ENCODE data around the gene SIAH3. TPM values are rescaled to one million over a fixed set of nuclear protein-coding genes. Genes with fewer than 3 reads are reported as not detected.
"Not testable (repeated sequence)": the region's sequence is repeated elsewhere in the genome, so short reads cannot be mapped to it uniquely, and the experiment has no call there.

Gene SIAH3
- total RNA-seq, 1 donor from 2014 or later = 0.05 TPM

GRCh38 chr13:45768656-45769479 is 82.7 kb downstream of the SIAH3 start:
- ATAC-seq (no peak), DNase-seq (ENCODE audit: missing footprints) (no peak)
- intact Hi-C loops (cut with DNase I) = no loop called here

GRCh38 chr13:45765464-45765863 is 86.1 kb downstream of the SIAH3 start:
- DNase-seq (ENCODE audit: missing footprints) (no peak), ATAC-seq (no peak)
- intact Hi-C loops (cut with DNase I) = no loop called here

- DNase-seq (ENCODE audit: missing footprints) = no peak
- intact Hi-C loops (cut with DNase I) = no loop called here
These were observed 88.1 kb downstream of the SIAH3 start for GRCh38 chr13:45763419-45763818.

GRCh38 chr13:45757589-45757988 is 94.0 kb downstream of the SIAH3 start:
- ATAC-seq; DNase-seq (ENCODE audit: missing footprints); intact Hi-C loops (cut with DNase I): not testable (repeated sequence)

More at GRCh38 chr13:45763419-45763818, 88.1 kb downstream of the SIAH3 start:
- no peak for ATAC-seq

GRCh38 chr13:45756498-45756897 is 95.1 kb downstream of the SIAH3 start:
- DNase-seq (ENCODE audit: missing footprints); ATAC-seq; intact Hi-C loops (cut with DNase I): not testable (repeated sequence)

GRCh38 chr13:45752510-45752909 is 99.0 kb downstream of the SIAH3 start:
- DNase-seq (ENCODE audit: missing footprints) (no peak), ATAC-seq (no peak)
- intact Hi-C loops (cut with DNase I) = no loop called here

- no peak for ATAC-seq
- intact Hi-C loops (cut with DNase I) = no loop called here
- no peak for DNase-seq (ENCODE audit: missing footprints)
These were observed 99.7 kb downstream of the SIAH3 start for GRCh38 chr13:45751885-45752284.

- intact Hi-C loops (cut with DNase I) = no loop called here
- DNase-seq (ENCODE audit: missing footprints) (no peak), ATAC-seq (no peak)
These were observed 101.0 kb downstream of the SIAH3 start for GRCh38 chr13:45750566-45750965.

- ATAC-seq (no peak), DNase-seq (ENCODE audit: missing footprints) (no peak)
- intact Hi-C loops (cut with DNase I) = no loop called here
These were observed 102.4 kb downstream of the SIAH3 start for GRCh38 chr13:45748941-45749759.

GRCh38 chr13:45747071-45747470 is 104.5 kb downstream of the SIAH3 start:
- DNase-seq (ENCODE audit: missing footprints) (no peak), ATAC-seq (no peak)
- intact Hi-C loops (cut with DNase I) = no loop called here

- no peak for DNase-seq (ENCODE audit: missing footprints)
- intact Hi-C loops (cut with DNase I) = no loop called here
- no peak for ATAC-seq
These were observed 106.6 kb downstream of the SIAH3 start for GRCh38 chr13:45744979-45745378.

GRCh38 chr13:45742985-45743384 is 108.6 kb downstream of the SIAH3 start:
- DNase-seq (ENCODE audit: missing footprints) (no peak), ATAC-seq (no peak)
- intact Hi-C loops (cut with DNase I) = no loop called here

- intact Hi-C loops (cut with DNase I) = no loop called here
- DNase-seq (ENCODE audit: missing footprints) = no peak
These were observed 114.0 kb downstream of the SIAH3 start for GRCh38 chr13:45737571-45738017.

GRCh38 chr13:45733361-45733760 is 118.2 kb downstream of the SIAH3 start:
- no peak for ATAC-seq
- no peak for DNase-seq (ENCODE audit: missing footprints)
- intact Hi-C loops (cut with DNase I) = no loop called here

More at GRCh38 chr13:45737571-45738017, 114.0 kb downstream of the SIAH3 start:
- ATAC-seq = no peak

GRCh38 chr13:45732916-45733315 is 118.6 kb downstream of the SIAH3 start:
- DNase-seq (ENCODE audit: missing footprints) = no peak
- intact Hi-C loops (cut with DNase I) = no loop called here
- ATAC-seq = no peak

- DNase-seq (ENCODE audit: missing footprints) = no peak
- intact Hi-C loops (cut with DNase I) = no loop called here
- ATAC-seq = no peak
These were observed 120.1 kb downstream of the SIAH3 start for GRCh38 chr13:45731455-45731854.

- DNase-seq (ENCODE audit: missing footprints) (no peak), ATAC-seq (no peak)
- intact Hi-C loops (cut with DNase I) = no loop called here
These were observed 122.8 kb downstream of the SIAH3 start for GRCh38 chr13:45728759-45729158.

Data from Right ventricle myocardium inferior (tissue), 1 donor.